DOHH2 (cell line): ENCODE measurements around the gene CRADD.

ENCODE experiments used
- H3F3A ChIP-seq: fragments of 200-600 bp; sonication (generic), shearing (Covaris generic); 2 replicates; pipeline ENCODE4 v1.6.0; 2016; ENCODE audit warnings: antibody characterized with exemption, mild to moderate bottlenecking; ENCODE audit not compliant: control insufficient read depth, insufficient read depth
- H3K27ac ChIP-seq: fragments of 200-600 bp; sonication (generic); 2 replicates; pipeline ENCODE4 v1.5.1; 2014; ENCODE audit warnings: low read depth, mild to moderate bottlenecking, low read length, moderate library complexity
- H3K27me3 ChIP-seq: fragments of 200-600 bp; sonication (generic); 2 replicates; pipeline ENCODE4 v1.6.1; 2014; ENCODE audit warnings: mild to moderate bottlenecking, low read length, mixed read lengths; ENCODE audit not compliant: control insufficient read depth
- H3K36me3 ChIP-seq: fragments of 200-600 bp; sonication (generic); 2 replicates; pipeline ENCODE4 v1.6.1; 2014; ENCODE audit warnings: mild to moderate bottlenecking, low read length, moderate library complexity, mixed read lengths; ENCODE audit not compliant: control insufficient read depth
- H3K4me1 ChIP-seq: fragments of 200-600 bp; sonication (generic); 2 replicates; pipeline ENCODE4 v1.6.1; 2014; ENCODE audit warnings: mild to moderate bottlenecking, low read length, mixed read lengths; ENCODE audit not compliant: control insufficient read depth
- H3K4me2 ChIP-seq: fragments of 200-600 bp; sonication (generic); 2 replicates; pipeline ENCODE4 v1.6.0; 2014; ENCODE audit warnings: mild to moderate bottlenecking, low read length, moderate library complexity
- H3K4me3 ChIP-seq: fragments of 200-600 bp; sonication (generic); 2 replicates; pipeline ENCODE4 v1.5.1; 2014; ENCODE audit warnings: mild to moderate bottlenecking, low read length, mixed read lengths
- H3K79me2 ChIP-seq: fragments of 200-600 bp; sonication (generic); 2 replicates; pipeline ENCODE4 v1.6.1; 2014; ENCODE audit warnings: mild to moderate bottlenecking, low read length, mixed read lengths; ENCODE audit not compliant: control insufficient read depth
- H3K9me2 ChIP-seq: fragments of 200-600 bp; sonication (generic); replicated peaks from 2 replicates; pipeline ENCODE4 v1.6.1; 2014; ENCODE audit warnings: mild to moderate bottlenecking, low read length, mixed read lengths; ENCODE audit not compliant: control insufficient read depth
- H3K9me3 ChIP-seq: fragments of 200-600 bp; sonication (generic); 2 replicates; pipeline ENCODE4 v1.6.1; 2014; ENCODE audit warnings: antibody characterized with exemption, low read length, mixed read lengths; ENCODE audit not compliant: control insufficient read depth, insufficient read depth
- H4K20me1 ChIP-seq: fragments of 200-600 bp; sonication (generic); 2 replicates; pipeline ENCODE4 v1.6.0; 2014; ENCODE audit warnings: low read depth, mild to moderate bottlenecking, antibody characterized with exemption, low read length, moderate library complexity; ENCODE audit not compliant: control insufficient read depth, insufficient read depth
- CTCF ChIP-seq: fragments of 200-600 bp; sonication (generic); IDR thresholded peaks from one replicate; pipeline ENCODE4 v1.5.1; 2014; ENCODE audit warnings: antibody characterized with exemption, mild to moderate bottlenecking, low read depth, low read length; ENCODE audit not compliant: poor library complexity, severe bottlenecking
- EZH2phosphoT487 ChIP-seq: fragments of 200-600 bp; sonication (generic); IDR thresholded peaks from 2 replicates; pipeline ENCODE4 v1.6.1; 2017; ENCODE audit warnings: borderline replicate concordance, mild to moderate bottlenecking, antibody characterized with exemption, low read length, moderate library complexity, mixed read lengths

Gene CRADD

GRCh38 chr12:93733358-93733757 lies 56.2 kb downstream of the CRADD start:
- Histone ChIP-seq H3K36me3 (no peaks in the 10 kb centered on the region), H3K4me2 (no peak overlapping the region), H4K20me1 (no peaks in the 10 kb centered on the region), H3K79me2 (no peaks in the 10 kb centered on the region), H3K9me3 (no peaks in the 10 kb centered on the region), H3F3A (no peaks in the 10 kb centered on the region), H3K9me2 (no peaks in the 10 kb centered on the region), H3K27ac (no peak overlapping the region), H3K4me1 (no peaks in the 10 kb centered on the region), H3K27me3 (peaks cover 6% of the 10 kb centered on the region; the same call in 1 of the 2 replicates), H3K4me3 (no peak overlapping the region)
- TF ChIP-seq CTCF (no peak), EZH2phosphoT487 (no peak)

DNA sequence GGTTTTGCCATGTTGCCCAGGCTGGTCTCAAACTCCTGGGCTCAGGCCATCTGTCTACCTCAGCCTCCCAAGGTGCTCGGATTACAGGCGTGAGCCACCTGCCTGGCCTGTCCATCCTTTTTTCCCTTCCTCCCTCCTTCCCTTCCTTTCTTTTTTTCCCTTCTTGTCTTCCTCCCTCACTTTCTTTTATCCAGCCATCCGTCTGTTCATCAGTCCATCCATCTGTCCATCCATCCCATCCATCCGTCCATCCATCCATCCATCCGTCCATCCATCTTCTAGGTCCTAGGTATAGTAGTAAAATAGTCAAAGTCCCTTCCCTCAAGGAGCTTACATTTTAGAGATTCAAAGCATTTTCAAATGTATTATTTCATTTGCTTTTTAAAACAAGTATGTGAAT lies 56.8 kb downstream of the CRADD start:
- no peaks in the 10 kb centered on the region for H3K4me1 ChIP-seq
- no peaks in the 10 kb centered on the region for H3K36me3 ChIP-seq
- TF ChIP-seq CTCF = no peak
- no peak for TF ChIP-seq EZH2phosphoT487
- no peak overlapping the region for H3K27ac ChIP-seq
- H3K4me3 ChIP-seq = no peak overlapping the region
- H3F3A ChIP-seq = no peaks in the 10 kb centered on the region
- no peaks in the 10 kb centered on the region for H3K79me2 ChIP-seq
- H3K9me2 ChIP-seq = no peaks in the 10 kb centered on the region
- peaks cover 6% of the 10 kb centered on the region; the same call in 1 of the 2 replicates for H3K27me3 ChIP-seq
- H3K4me2 ChIP-seq = no peak overlapping the region
- no peaks in the 10 kb centered on the region; the same call in 1 of the 2 replicates for H4K20me1 ChIP-seq
- no peaks in the 10 kb centered on the region for H3K9me3 ChIP-seq

DNA sequence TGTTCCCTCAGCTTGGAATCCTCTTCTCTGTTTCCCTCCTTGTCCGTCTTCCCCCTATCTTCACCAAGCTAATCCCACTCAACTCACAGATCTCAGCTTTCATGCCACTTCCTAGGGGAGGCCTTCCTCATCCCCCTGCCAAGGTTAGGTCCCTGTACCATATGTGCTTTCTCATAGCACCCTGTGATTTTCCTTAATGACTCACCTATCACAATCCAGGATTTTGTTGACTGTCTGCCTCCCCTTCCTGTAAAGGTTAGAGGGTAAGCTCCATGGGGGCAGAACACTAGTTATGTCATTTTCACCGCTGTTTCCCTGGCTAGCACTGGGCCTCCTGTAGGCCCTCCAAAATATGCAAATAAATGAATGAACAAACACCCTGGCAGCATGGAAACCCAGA lies 57.6 kb downstream of the CRADD start:
- Histone ChIP-seq H3K36me3 (no peaks in the 10 kb centered on the region), H3K4me1 (no peaks in the 10 kb centered on the region), H3F3A (no peaks in the 10 kb centered on the region), H3K4me2 (no peak overlapping the region), H3K9me3 (no peaks in the 10 kb centered on the region), H3K4me3 (no peak overlapping the region), H3K27ac (no peak overlapping the region), H3K9me2 (no peaks in the 10 kb centered on the region), H3K79me2 (no peaks in the 10 kb centered on the region), H4K20me1 (no peaks in the 10 kb centered on the region; the same call in 1 of the 2 replicates), H3K27me3 (peaks cover 6% of the 10 kb centered on the region)
- TF ChIP-seq EZH2phosphoT487 (no peak), CTCF (no peak)

DNA sequence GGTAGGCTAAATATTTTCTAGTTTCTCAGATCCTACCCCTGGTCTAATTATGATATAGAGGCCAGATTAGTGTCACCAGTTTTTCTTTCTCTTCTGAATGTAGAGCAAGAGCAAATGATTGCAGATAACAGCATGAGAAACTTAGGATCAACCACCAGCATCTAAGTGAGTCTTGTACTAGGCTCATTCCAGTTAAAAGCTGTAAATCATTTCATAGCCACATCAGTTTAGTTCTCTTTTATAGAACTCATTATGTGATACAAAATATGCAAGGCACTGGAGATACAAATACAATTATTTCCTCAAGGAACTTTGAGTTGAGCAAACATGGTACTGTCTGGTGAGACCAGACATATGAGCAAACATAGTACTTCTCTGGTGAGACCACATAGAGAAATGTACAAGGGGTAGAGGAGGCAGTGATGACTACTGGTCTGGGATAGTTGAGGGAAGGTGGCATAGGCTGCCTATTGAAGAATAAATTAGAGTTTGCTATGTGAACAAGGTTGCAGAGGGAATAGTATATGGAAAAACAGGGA lies 59.5 kb downstream of the CRADD start:
- H3K36me3 ChIP-seq = no peaks in the 10 kb centered on the region
- TF ChIP-seq CTCF (no peak), EZH2phosphoT487 (no peak)
- no peaks in the 10 kb centered on the region for H3K4me1 ChIP-seq
- no peaks in the 10 kb centered on the region; the same call in 1 of the 2 replicates for H4K20me1 ChIP-seq
- no peaks in the 10 kb centered on the region for H3K9me3 ChIP-seq
- no peaks in the 10 kb centered on the region for H3K79me2 ChIP-seq
- no peak overlapping the region for H3K4me2 ChIP-seq
- H3K27me3 ChIP-seq = peaks cover 19% of the 10 kb centered on the region
- H3K4me3 ChIP-seq = no peak overlapping the region
- no peaks in the 10 kb centered on the region for H3F3A ChIP-seq
- H3K27ac ChIP-seq = no peak overlapping the region
- H3K9me2 ChIP-seq = no peaks in the 10 kb centered on the region
